ENCODE measurements around the gene TAF12.
"Not testable (repeated sequence)": the region's sequence is repeated elsewhere in the genome, so short reads cannot be mapped to it uniquely, and the experiment has no call there.

Gene TAF12

GRCh38 chr1:28653870-28654269, 11.0 kb upstream of the TAF12 start:
- H3K4me3 ChIP-seq (ENCODE audit: control insufficient read depth, low read depth, low read length); DNase-seq (ENCODE audit: low read depth): not testable (repeated sequence)
- TF ChIP-seq, protein P1, sequence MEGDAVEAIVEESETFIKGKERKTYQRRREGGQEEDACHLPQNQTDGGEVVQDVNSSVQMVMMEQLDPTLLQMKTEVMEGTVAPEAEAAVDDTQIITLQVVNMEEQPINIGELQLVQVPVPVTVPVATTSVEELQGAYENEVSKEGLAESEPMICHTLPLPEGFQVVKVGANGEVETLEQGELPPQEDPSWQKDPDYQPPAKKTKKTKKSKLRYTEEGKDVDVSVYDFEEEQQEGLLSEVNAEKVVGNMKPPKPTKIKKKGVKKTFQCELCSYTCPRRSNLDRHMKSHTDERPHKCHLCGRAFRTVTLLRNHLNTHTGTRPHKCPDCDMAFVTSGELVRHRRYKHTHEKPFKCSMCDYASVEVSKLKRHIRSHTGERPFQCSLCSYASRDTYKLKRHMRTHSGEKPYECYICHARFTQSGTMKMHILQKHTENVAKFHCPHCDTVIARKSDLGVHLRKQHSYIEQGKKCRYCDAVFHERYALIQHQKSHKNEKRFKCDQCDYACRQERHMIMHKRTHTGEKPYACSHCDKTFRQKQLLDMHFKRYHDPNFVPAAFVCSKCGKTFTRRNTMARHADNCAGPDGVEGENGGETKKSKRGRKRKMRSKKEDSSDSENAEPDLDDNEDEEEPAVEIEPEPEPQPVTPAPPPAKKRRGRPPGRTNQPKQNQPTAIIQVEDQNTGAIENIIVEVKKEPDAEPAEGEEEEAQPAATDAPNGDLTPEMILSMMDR (IDR thresholded peaks at IDR 0.05; ENCODE audit: control insufficient read depth, insufficient read depth, low read depth, low read length, missing control alignments), result peak; percentile 40

DNA sequence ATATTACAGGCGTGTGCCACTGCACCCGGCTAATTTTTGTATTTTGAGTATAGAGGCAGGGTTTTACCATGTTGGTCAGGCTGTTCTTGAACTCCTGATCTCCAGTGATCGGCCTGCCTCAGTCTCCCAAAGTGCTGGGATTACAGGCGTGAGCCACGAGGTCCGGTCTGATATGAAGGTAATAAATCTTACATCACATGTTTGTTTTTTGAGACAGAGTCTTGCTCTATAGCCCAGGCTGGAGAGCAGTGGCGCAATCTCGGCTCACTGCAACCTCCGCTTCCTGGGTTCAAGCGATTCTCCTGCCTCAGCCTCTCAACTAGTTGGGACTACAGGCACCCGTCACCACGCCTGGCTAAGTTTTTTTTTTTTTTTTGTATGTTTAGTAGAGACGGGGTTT, 10.2 kb upstream of the TAF12 start:
- DNase-seq (ENCODE audit: low read depth); H3K4me3 ChIP-seq (ENCODE audit: control insufficient read depth, low read depth, low read length): not testable (repeated sequence)

DNA sequence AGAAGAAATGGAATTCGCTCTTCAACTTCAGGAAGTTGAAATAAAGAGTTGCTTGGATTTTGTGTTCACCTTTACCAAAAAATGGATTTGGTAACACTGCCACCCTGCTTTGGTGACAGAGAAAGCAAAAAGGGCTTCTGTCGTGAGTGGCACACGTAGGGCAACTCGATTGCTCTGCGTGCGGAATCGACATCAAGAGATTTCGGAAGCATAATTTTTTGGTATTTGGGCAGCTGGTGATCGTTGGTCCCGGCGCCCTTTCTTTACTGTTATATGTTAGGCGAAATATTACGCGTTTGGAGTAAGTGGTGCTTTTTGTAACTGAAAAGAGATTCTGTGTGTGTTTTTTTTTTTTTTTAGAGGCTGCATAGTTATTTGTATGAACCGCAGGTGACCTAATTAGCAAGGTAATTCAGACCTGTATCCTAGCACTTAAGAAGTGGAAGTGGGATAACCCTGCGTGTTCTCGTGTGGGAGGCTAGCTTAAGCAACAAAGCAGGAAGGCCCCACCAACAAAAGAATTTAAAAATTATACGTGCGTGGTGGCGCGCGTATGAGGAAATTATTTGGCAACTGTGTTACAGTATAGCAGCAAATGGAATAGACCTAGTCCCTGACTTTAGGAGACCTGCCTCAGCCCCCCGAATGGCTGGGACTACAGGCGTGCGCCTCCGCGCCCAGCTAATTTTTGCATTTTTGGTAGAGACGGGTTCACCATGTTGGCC, 5.8 kb upstream of the TAF12 start, which contains the start of gene RNU11:
TSS of gene RNU11 (plus strand) at position 127 of the 725 bp plus-strand sequence.
- DNase-seq (ENCODE audit: low read depth), result peak; percentile 94
- TF ChIP-seq, protein P1 (IDR thresholded peaks at IDR 0.05; ENCODE audit: control insufficient read depth, insufficient read depth, low read depth, low read length, missing control alignments), result no peak
- peak within 1 kb of the TSS; percentile 38 for H3K4me3 ChIP-seq (ENCODE audit: control insufficient read depth, low read depth, low read length)

GRCh38 chr1:28648008-28648473, 5.2 kb upstream of the TAF12 start:
- peak overlapping the region; percentile 38 for H3K4me3 ChIP-seq (ENCODE audit: control insufficient read depth, low read depth, low read length)
- DNase-seq (ENCODE audit: low read depth), result peak; percentile 80
- TF ChIP-seq, protein P1 (IDR thresholded peaks at IDR 0.05; ENCODE audit: control insufficient read depth, insufficient read depth, low read depth, low read length, missing control alignments), result no peak

DNA sequence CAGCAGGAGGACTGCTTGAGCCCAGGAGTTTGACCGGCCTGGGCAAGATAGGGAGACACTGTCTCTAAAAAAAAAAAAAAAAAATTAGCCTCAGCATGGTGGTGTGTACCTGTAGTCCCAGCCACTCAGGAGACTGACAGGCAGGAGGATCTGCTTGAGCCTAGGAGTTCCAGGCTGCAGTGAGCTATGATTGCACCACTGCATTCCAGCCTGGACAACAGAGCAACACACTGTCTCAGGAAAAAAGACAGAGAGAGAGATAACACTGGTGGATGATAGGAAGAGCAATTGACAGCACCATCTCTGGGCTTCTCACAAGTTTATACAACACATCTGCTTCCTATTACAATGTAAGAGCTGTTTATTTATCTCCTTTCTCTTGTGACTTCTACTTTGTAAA, 3.2 kb upstream of the TAF12 start:
- no peak overlapping the region for H3K4me3 ChIP-seq (ENCODE audit: control insufficient read depth, low read depth, low read length)
- TF ChIP-seq, protein P1 (IDR thresholded peaks at IDR 0.05; ENCODE audit: control insufficient read depth, insufficient read depth, low read depth, low read length, missing control alignments), result no peak

GRCh38 chr1:28645406-28645805, 2.5 kb upstream of the TAF12 start:
- not testable (repeated sequence) for DNase-seq (ENCODE audit: low read depth); H3K4me3 ChIP-seq (ENCODE audit: control insufficient read depth, low read depth, low read length)

More for the DNA sequence above, 3.2 kb upstream of the TAF12 start:
- DNase-seq (ENCODE audit: low read depth), result no peak

GRCh38 chr1:28644494-28644893, 1.6 kb upstream of the TAF12 start:
- H3K4me3 ChIP-seq (ENCODE audit: control insufficient read depth, low read depth, low read length), result no peak overlapping the region
- TF ChIP-seq, protein P1 (IDR thresholded peaks at IDR 0.05; ENCODE audit: control insufficient read depth, insufficient read depth, low read depth, low read length, missing control alignments), result no peak
- no peak for DNase-seq (ENCODE audit: low read depth)
